Measurements from ENCODE around the gene HJV.
A peak's percentile ranks its signal among the peaks of the same experiment; 100 is the strongest.

HJV gene

DNA sequence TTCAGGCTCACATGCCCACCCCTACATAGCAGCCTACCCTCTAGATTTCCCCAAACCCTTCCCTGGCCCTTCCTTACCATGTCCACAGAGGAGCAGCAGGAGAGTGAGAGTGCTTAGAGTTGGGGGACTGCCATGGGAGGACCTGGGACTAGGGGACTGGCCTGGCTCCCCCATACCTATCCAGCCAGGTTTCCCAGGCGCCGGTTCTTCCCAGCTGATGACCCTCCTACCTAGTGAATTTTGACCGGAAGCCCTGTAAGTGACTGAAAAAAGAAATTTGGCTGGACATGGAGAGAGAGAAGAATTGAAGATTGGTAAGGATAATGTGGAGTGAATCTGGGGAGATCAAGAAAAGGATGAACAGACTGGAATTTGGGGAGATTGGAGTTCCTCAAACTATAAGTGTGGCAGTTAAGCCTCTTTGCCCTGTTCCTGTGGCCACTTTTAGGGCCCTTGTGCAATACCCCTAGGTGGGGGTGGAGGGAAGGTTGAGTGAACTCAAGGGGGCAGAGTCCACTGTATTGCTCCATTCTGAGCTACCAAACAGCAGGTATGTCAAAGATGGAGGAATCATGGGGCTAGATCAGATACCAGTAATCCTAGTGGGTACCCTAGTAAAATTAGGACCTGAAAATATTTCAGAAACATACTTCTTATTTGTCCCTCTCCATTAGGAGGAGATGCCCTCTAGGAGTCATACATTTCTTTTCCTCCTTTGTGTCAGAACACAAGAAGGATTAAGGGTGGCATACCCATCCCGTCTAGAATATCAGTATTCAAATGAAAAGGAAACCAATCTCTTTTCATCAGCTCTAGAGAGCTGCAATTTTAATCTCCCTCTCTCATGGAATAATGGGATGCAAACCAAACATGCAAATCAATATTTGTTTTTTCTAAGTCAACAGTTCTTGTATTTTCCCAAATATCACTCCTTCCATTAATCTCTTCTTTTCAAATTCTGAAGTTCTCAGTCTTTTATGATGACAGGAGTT lies 1.2 kb downstream of the HJV start:
- no peak for DNase-seq

DNA sequence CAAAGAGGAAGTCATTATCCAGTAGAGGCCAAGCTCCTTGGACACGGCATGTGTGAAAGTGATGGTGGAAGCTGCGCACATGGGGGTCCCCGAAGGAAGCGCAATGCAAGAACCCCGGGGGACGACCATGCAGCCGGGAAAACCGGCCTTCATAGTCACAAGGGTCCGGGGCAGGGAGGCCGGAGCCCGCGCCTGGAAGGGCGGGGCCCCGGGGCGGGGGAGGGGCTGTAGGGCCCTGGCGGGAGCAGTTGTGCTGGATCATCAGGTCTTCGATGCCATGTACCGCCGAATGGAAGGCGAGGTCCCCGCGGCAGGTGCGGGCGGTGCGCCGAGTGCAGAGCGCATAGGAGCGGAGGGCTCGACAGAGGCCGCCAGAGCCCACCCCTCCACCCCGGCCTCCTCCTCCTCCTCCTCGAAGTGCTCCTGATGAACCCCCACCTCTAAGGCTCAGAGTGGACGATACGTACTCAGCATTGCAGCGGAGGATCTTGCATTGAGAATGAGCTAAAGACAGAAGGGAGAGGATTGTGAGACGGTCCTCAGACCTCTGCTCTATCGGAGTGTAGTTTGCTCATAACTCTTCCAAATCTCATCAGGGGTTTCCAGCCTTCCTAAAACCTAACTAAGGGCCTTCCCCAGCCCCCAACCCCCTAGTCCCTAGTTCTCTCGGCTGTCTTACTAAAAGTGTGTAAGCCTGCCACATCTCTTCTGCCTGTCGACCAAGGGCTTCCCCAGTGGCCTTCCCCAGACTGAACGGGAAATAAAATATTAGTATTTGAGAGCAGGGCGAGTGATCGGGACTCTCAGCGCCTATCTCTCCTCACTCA lies 2.1 kb downstream of the HJV start:
- no peak for DNase-seq

DNA sequence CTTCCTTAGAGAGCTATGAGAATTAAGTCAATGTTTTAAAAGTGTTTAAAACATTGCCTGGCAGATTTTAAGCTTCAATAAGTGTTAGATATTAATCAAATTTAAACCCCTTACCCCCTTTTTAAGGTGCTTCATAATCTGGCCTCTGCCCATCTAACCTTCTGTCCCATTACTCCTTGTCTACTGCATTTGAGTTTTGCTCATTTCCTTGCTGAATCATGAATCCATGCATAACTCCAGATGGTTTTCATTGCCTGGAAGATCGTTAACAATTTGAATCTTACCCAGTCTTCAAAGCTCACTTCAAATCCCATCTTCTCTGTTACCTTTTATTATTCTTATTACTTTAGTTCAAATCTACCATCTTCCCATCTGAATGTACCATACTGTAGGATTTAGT lies 4.6 kb downstream of the HJV start:
- no peak for DNase-seq

DNA sequence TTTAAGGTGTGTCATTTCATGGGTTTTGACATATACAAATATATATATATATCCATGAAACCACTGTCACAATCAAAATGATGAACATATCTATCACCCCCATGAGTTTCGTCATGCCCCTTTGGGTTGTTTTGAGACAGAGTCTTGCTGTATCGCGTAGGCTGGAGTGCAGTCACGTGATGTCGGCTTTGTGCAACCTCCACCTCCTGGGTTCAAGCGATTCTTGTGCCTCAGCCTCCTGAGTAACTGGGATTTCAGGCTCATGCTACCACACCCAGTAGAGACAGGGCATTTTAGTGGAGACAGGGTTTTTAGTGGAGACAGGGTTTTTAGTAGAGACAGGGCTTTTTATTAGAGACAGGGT lies 8.0 kb downstream of the HJV start:
- DNase-seq, result no peak

DNA sequence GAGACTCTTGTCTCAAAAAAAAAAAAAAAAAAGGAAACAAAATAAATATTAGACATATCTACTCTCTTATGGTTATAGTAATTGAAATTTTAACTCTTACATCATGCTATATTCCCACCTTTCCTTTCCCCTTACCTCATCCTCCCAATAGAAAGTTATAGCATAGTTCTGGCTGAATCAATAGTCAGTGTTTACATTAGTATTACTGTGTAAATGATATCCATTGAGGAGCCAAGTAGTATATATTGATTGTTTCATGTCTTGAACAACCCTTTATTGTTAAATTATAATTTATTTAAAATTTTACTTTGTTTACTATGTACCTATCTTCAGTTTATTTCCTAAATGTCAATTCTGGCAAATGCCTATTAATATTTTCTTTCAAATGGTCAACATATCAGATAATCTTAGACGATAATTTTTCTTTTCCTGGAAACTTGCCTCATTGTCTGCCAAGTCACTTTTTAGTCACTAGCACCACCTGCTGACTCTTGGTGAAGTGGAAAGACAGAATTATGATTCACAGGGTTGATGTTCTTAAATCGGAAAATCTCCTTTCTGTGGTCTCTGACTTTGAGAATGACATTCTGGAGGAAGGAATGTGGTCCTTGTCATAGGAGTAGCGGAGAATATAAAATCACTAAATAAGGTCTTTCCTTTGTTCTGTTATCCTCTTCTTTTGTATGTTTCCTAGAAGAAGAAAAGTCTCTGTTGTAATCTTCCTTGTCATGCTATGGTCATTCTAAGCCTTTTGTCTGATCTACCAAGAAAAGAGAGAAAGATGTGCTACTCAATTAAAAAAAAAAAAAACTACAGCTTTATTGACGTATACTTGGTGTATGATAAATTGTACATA lies 8.6 kb downstream of the HJV start:
- peak; percentile 79 for DNase-seq

DNA sequence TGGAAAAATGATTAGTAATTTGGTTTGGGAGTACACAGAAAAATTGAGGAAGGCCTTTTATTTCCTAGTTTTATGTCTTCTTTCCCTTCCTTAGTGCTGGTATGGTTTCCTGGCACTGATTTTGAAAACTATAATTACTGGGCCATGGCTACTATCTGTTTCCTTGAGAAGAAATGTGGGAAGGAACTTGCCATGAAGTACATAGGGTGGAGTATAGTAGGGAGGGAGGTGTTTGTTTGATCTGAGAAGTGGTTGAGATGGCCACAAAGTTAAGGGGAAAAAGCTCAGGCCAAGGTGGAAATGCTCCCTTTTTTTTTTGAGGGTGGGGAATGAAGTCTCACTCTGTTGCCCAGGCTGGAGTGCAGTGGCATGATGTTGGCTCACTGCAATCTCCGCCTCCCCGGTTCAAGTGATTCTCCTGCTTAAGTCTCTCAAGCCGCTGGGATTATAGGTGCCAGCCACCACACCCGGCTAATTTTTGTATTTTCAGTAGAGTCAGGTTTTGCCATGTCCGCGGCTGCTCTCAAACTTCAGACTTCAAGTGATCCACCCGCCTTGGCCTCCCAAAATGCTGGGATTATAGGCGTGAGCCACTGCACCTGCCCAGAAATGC lies 11.3 kb downstream of the HJV start:
- no peak for DNase-seq

DNA sequence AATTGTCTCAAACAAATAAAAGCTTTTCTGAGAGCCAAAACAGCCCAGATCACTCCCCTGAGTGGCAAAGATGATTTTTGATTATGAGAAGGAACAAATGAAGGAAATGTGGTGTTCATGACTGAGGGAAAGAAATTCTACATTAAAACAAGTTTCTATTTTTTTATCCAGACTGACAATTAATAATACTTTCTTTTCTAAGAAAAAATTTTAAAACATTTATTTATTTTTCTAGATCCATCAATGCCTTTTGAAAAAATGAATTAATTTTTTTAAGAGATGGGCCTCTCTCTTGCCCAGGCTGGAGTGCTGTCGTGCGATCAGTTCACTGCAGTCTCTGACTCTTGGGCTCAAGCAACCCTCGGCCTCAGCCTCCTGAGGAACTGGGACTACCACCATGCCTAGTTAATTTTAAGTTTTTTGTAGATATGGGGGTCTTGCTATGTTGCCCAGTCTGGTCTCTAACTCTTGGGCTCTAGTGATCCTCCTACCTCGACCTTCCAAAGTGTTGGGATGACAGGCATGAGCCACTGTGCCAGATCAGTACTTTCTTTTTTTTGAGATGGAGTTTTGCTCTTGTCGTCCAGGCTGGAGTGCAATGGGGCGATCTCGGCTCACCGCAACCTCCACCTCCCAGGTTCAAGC lies 13.9 kb downstream of the HJV start:
- DNase-seq, result no peak

DNA sequence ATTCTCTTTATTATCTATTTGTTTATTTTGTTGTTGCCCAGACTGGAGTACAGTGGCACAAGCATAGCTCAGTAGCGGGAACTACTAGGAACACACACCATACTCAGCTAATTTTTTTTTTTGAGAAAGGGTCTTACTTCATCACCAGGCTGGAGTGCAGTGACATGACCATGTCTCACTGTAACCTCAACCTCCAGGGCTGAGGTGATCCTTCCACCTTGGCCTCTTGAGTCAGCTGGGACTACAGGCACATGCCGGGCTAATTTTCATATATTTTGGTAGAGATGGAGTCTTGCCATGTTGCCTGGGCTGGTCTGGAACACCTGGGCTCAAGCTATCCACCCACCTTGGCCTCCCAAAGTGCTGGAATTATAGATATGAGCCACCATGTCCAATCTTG lies 19.8 kb downstream of the HJV start:
- no peak for DNase-seq

DNA sequence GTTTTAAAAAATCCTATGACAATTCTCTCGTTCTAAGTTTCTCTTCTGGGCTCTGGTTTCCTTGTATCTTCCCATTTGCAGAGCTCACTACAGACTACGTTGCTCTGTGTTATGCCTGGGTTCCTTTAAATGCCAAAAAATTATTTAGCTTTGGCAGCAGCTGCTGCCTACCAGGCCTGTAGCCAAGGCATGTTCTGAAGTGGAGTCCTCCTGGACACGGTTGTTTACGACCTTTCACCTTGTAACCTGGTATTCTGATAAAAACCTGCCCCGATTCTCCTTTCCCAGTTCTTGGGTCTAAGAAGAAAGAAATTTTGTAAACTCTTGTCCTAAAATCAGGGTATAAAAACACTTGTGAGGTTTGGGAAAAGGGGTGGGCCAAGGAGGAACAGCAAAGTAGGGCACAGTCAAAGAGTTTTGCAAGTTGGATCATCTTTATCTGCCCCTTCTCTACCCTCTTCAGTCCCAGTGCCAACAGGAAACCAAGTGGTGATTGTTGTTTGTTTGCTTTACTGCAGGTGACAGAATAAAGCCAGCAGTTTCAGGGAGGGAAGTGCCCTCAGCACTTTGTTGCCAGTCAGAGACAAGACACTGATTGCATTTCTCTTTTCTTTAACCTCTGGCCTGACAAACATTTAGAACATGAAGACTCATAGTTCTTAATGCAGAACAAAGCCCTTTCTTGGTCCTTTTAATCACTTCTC lies 22.1 kb downstream of the HJV start:
- DNase-seq, result peak; percentile 62

DNA sequence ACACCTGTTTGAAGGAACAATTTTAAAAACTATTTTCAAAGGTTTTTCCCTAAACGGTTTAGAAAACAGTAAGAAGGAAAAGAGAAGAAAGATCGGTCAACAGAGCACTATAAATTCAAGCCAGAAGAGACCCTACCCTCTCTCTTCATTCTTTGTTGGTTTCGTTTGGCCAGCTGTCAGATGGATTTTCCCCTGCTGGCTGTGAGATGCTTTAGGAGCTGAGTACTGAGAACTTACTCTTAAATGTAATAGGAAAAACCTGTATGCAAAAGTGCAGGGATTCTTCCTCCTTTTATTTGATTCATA lies 23.9 kb downstream of the HJV start:
- DNase-seq, result no peak

DNA sequence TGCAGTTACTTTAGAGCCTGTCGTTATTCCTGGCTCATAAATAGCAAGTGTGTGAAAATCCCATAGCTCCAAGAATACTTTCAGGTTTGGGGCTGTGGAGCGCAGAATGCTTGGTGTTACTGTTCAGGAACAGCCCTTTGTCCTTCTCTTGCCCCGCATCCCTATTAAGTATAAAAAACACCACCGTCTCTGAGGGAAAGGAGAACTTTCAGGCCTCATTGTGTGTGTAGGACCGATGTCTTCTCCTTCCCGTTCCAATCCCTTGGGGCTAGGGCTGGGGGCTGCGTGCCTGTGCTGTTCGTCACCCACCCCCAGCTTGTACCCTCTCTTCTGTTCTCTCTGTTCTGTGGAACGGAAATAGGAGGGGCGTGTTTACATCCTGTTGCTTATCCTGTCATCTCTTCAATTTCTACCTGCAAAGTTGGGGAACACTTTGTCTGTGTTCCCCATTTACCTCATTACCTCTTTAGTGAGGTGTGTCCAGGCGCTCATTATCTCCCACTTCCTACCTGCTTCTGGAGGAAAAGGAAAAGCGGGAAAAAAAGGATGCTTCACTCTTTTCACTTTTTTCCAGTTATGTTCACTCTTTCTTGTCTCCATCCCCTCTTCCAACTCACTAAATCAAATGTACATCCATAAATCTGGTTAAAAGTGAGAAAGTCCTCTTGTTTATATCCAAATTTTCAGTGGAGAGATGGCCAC lies 24.4 kb downstream of the HJV start:
- no peak for DNase-seq

DNA sequence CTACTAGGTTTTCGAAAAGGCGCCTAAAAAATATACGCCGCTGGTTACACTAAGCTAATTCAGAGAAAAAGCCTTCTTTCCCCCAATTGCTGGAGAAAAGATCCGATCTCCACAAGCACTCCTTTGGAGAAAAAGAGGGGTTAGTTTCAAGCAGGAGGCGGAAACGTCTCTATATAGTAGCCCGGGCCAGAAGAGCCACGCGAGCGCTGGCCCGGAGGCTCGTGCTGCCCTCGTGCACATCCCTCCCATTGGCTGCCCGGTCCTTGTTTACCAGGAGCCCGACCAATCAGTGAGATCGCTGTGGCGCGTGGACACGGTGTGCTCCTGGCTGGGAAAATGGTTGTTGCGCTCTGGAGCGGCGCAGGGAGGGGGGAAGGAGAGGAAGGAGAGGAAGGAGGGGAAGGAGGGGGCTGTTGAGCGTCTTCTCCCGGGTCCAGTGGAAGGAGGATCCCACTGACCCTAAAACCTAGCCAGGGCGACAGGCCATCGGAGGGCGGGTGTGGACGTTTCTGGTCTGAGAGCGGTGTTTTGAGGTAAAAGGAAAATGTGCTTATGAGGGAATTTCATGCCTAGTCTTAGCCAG lies 25.0 kb downstream of the HJV start, which contains the start of gene TXNIP:
Gene TXNIP, minus strand, starts transcription at position 147 of the 583 bp plus-strand sequence. CDS start 313 bp downstream, outside the sequence.
- DNase-seq, result peak; percentile 98

DNA sequence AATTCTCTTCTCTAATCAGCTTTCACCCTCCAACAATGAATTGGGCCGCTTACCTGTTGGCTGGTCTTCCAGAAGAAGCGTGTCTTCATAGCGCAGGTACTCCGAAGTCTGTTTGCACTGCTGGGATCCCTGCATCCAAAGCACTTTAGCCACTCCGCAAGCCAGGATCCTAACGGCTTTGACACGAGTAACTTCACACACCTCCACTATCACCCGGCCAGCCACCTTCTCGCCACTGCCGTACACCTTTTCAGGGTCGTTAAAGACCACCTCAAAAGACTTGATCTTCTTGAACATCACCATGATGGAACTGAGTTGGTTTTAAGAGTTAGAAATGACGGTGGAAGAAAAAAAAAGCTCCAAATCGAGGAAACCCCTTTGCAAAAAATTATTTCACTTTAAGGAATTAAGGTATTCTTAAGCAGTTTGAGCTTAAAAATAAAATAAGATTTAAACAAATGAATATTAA lies 25.5 kb downstream of the HJV start:
- no peak for DNase-seq

DNA sequence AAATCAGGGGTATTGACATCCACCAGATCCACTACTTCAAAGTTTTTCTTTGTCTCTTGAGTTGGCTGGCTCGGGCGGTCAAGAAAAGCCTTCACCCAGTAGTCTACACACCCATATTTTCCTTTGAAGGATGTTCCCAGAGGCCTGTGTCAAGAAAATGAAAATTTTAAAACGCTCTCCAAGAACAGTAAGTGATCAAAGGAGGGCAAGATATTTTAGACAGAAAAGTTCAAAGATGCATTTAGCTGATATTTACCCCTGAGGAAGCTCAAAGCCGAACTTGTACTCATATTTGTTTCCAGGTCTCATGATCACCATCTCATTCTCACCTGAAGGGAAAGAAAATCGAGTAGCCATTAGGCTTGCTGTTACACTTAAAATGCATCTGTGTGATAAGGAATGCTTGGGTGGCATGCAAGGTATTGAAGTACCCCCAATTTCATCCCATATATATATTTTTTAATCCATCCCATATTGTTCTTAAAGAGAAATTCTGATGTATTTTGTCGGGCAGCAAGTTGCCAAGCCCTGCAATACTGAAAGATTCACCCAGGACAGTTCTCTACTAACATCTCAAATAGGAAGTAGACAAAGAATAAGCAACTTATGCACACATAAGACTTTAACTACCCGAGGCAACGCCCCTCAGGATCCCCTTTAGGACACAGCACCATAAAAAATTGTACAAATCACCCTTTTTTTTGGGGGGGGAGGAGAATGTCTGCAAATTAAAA lies 26.2 kb downstream of the HJV start:
- DNase-seq, result no peak

DNA sequence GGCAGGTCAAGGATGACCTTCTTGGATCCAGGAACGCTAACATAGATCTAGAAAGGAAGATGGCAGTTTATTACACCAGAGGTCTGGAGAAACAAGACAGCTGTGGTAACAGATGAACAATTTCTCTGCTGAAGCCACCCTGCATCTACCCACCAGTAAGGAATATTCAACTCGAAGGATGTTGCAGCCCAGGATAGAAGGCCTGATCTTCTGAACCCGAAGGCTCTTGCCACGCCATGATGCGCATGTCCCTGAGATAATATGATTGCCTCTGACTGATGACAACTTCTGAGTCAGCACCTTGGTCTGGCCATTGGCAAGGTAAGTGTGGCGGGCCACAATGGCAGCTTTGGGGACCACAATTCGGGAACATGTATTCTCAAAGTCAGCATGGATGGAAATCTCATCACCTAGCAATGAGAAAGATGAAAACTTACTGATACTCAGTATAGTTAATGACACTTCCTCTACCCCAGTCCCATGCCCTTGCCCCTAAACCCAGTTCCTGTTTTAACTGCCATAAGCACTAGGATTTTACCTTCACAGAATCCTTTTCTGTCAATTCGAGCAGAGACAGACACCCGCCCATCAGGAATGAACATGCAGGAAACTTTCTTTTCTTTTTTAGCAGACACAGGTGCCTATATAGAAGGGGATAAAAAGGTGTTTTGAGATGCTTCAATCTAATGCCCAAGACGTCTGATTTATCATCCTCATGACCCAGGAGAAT lies 27.0 kb downstream of the HJV start:
- no peak for DNase-seq

DNA sequence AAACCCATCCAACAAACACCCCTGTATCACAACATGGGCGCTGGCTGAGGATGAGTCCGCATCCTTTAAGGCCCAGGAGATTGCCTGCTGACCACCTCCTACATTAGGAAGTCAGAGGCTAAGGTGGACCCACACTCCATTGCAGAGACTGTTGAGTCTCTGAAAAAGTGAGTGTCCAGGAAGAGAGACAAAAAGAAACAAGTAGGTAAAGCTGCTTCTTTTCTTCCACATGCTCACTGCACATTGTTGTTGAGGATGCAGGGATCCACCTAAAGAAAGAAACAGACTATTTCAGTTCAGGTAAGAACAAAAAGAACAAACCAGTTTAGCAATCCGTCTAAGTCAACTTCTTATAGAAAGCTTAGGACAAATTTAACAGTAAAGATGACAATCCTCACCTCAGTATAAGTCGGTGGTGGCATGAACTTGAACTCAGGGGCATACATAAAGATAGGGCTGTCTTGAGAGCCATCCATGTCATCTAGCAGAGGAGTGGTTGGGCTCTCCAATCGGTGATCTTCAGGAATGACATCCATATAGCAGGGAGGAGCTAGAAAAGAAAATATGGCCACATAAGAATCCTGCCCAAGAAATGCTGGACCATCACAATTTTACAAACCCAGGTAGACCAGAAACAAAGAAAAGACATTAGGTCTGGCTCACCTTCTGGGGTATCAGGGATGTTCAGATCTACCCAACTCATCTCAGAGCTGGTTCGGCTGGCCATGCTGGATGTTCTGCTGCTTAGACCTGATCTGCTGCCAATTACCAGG lies 27.7 kb downstream of the HJV start:
- DNase-seq, result no peak

DNA sequence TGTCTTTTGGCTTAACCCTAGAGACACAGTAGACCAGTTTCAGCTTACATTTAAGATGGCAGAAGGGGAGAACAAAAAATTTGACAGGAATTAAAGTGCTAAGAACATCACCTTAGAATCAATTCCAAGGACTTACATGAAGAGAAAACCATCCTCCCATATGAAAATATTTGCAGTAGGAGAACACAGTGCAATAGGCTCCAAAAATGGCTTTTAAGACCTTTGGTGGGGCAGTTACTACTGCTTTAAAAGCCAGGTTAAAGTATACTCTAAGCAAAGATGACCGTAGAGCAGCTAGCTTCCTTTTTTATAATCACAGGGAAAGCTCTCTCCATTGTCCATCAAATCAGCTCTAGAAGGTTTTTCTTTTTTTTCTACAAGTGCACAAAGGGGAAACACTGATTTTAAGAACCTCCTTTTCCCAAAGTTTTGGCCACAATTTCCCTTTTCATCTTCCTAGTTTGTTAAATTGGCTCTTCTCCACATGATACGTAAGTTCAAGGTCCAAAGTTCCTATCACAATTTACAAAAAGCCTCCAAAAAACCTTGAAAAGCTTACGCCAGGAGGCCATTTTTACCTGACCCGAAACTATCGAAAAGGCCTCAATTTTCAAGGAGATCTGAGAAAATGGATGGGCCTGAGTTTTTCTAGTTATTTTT lies 28.4 kb downstream of the HJV start:
- no peak for DNase-seq
